Neuronal stem cell (in vitro differentiated cells): ENCODE measurements around the gene CTTNBP2.

Source experiments
- DNase-seq: peaks from one replicate; pipeline ENCODE4 v3.0.0-alpha.2; 2013; ENCODE audit warnings: low spot score
- H2AFZ ChIP-seq: one replicate; pipeline ENCODE4 v1.6.1; 2013; ENCODE audit warnings: mild to moderate bottlenecking, low read length, inconsistent platforms
- H2AK5ac ChIP-seq: 2 replicates; pipeline ENCODE4 v1.6.1; 2013; ENCODE audit warnings: low read depth, mild to moderate bottlenecking, inconsistent platforms, low read length, moderate library complexity, mixed read lengths
- H2BK120ac ChIP-seq: 2 replicates; pipeline ENCODE4 v1.6.1; 2013; ENCODE audit warnings: low read depth, mild to moderate bottlenecking, inconsistent platforms, low read length, moderate library complexity, mixed read lengths
- H2BK12ac ChIP-seq: one replicate; pipeline ENCODE4 v1.6.1; 2013; ENCODE audit warnings: low read length, inconsistent platforms
- H2BK15ac ChIP-seq: 2 replicates; pipeline ENCODE4 v1.6.1; 2013; ENCODE audit warnings: mild to moderate bottlenecking, low read length, inconsistent platforms, mixed read lengths
- H2BK5ac ChIP-seq: one replicate; pipeline ENCODE4 v1.6.1; 2013; ENCODE audit warnings: inconsistent platforms, mild to moderate bottlenecking, low read length, moderate library complexity
- H3K14ac ChIP-seq: one replicate; pipeline ENCODE4 v1.6.1; 2013; ENCODE audit warnings: low read length, inconsistent platforms
- H3K18ac ChIP-seq: 2 replicates; pipeline ENCODE4 v1.6.1; 2013; ENCODE audit warnings: low read length, inconsistent platforms
- H3K23ac ChIP-seq: 2 replicates; pipeline ENCODE4 v1.6.1; 2013; ENCODE audit warnings: low read depth, mild to moderate bottlenecking, mixed read lengths, low read length, inconsistent platforms; ENCODE audit not compliant: poor library complexity
- H3K27ac ChIP-seq: replicated peaks from 3 replicates; pipeline ENCODE4 v1.5.1; 2013; ENCODE audit warnings: low read length, inconsistent platforms
- H3K27me3 ChIP-seq, 3 experiments: 2 replicates each; pipeline ENCODE4 v1.6.1; 2013; ENCODE audit warnings: low read length in 3 of 3, mild to moderate bottlenecking in 2 of 3, inconsistent platforms in 1 of 3, low read depth in 1 of 3, mixed read lengths in 1 of 3, moderate library complexity in 1 of 3; ENCODE audit not compliant: control insufficient read depth in 3 of 3, insufficient read depth in 3 of 3
- H3K36me3 ChIP-seq, 2 donors: replicated peaks in 1 of 2; 2 replicates each; pipeline ENCODE4 v1.6.1; 2013; ENCODE audit warnings: low read length in 2 of 2; ENCODE audit not compliant: control insufficient read depth in 2 of 2, insufficient read depth in 2 of 2
- H3K4ac ChIP-seq: 2 replicates; pipeline ENCODE4 v1.6.1; 2013; ENCODE audit warnings: inconsistent platforms, mild to moderate bottlenecking, low read length, moderate library complexity
- H3K4me1 ChIP-seq, 2 donors: 1 replicate in 1 of 2; 2 replicates in 1 of 2; pipeline ENCODE4 v1.6.1; 2013; ENCODE audit warnings: low read length in 2 of 2, low read depth in 1 of 2; ENCODE audit not compliant: control insufficient read depth in 2 of 2, insufficient read depth in 1 of 2
- H3K4me2 ChIP-seq: one replicate; pipeline ENCODE4 v1.6.1; 2013; ENCODE audit warnings: mild to moderate bottlenecking, low read length, inconsistent platforms; ENCODE audit not compliant: insufficient read depth, poor library complexity, severe bottlenecking
- H3K4me3 ChIP-seq, 2 donors: 2 replicates each; pipeline ENCODE4 v1.5.1; 2013; ENCODE audit warnings: low read length in 2 of 2, mild to moderate bottlenecking in 2 of 2, inconsistent platforms in 1 of 2, moderate library complexity in 1 of 2
- H3K79me1 ChIP-seq: one replicate; pipeline ENCODE4 v1.6.1; 2013; ENCODE audit warnings: low read depth, mild to moderate bottlenecking, inconsistent platforms, low read length, moderate library complexity
- H3K9ac ChIP-seq: one replicate; pipeline ENCODE4 v1.6.1; 2013; ENCODE audit warnings: mild to moderate bottlenecking, low read depth, low read length, inconsistent platforms; ENCODE audit not compliant: poor library complexity
- H3K9me3 ChIP-seq, 2 donors: replicated peaks in 1 of 2; 2 replicates each; pipeline versions ENCODE3 to v1.6.1; 2013; ENCODE audit warnings: low read length in 2 of 2, mild to moderate bottlenecking in 2 of 2, inconsistent platforms in 1 of 2, low read depth in 1 of 2, mixed read lengths in 1 of 2, moderate library complexity in 1 of 2; ENCODE audit not compliant: control insufficient read depth in 2 of 2, insufficient read depth in 1 of 2
- H4K8ac ChIP-seq: one replicate; pipeline ENCODE4 v1.6.1; 2013; ENCODE audit warnings: low read depth, mild to moderate bottlenecking, inconsistent platforms, low read length, moderate library complexity
- H4K91ac ChIP-seq: one replicate; pipeline ENCODE4 v1.6.1; 2013; ENCODE audit warnings: low read length, low read depth, mild to moderate bottlenecking, inconsistent platforms; ENCODE audit not compliant: poor library complexity
- WGBS, 2 donors: extraction: QIAGEN DNeasy Blood & Tissue Kit; methylation state at CpG; one replicate each; pipeline ENCODE4 v1.1.7; 2013; ENCODE audit warnings: missing lambda C conversion rate in 2 of 2, mixed read lengths in 1 of 2; ENCODE audit not compliant: insufficient read length in 2 of 2, insufficient replicate concordance in 1 of 2; ENCODE audit errors: extremely low coverage in 2 of 2; 5-methylcytosine and 5-hydroxymethylcytosine counted together

CTTNBP2 gene

GRCh38 chr7:117777335-117778142 is 95.7 kb downstream of the CTTNBP2 start:
- Histone ChIP-seq H2BK12ac (no peak overlapping the region), H3K4me1 (no peaks in the 10 kb centered on the region), H3K4me3 (no peak overlapping the region), H2BK120ac (no peak overlapping the region), H3K9me3 (no peaks in the 10 kb centered on the region), H2BK5ac (no peak overlapping the region), H3K9ac (no peak overlapping the region), H4K91ac (no peak overlapping the region), H3K18ac (no peak overlapping the region), H3K4me2 (no peak overlapping the region), H2AFZ (no peak overlapping the region), H3K27me3 (no peaks in the 10 kb centered on the region), H3K14ac (no peak overlapping the region), H3K79me1 (no peaks in the 10 kb centered on the region), H2BK15ac (no peak overlapping the region), H3K27ac (no peak overlapping the region), H3K36me3 (peaks cover 0 to 1% of the 10 kb centered on the region in 2 donors), H3K4ac (no peak overlapping the region), H2AK5ac (no peak overlapping the region), H4K8ac (no peak overlapping the region), H3K23ac (no peak overlapping the region)
- no CpG with 5 or more reads among the region's 3 CpGs for WGBS, 2 donors
- no peak for DNase-seq

- H3K23ac ChIP-seq = no peak overlapping the region
- H3K4me1 ChIP-seq = no peaks in the 10 kb centered on the region
- no peak overlapping the region for H3K4me3 ChIP-seq
- no peak overlapping the region for H3K4ac ChIP-seq
- DNase-seq = no peak
- H3K36me3 ChIP-seq = peaks cover 0 to 5% of the 10 kb centered on the region in 2 donors
- no peak overlapping the region for H3K14ac ChIP-seq
- no peak overlapping the region for H2BK120ac ChIP-seq
- H3K4me2 ChIP-seq = no peak overlapping the region
- H3K9me3 ChIP-seq = no peaks in the 10 kb centered on the region
- no peak overlapping the region for H2BK15ac ChIP-seq
- H4K8ac ChIP-seq = no peak overlapping the region
- H2AFZ ChIP-seq = no peak overlapping the region
- H3K18ac ChIP-seq = no peak overlapping the region
- no peak overlapping the region for H4K91ac ChIP-seq
- no peaks in the 10 kb centered on the region for H3K27me3 ChIP-seq
- H2BK5ac ChIP-seq = no peak overlapping the region
- no peaks in the 10 kb centered on the region for H3K79me1 ChIP-seq
- H3K27ac ChIP-seq = no peak overlapping the region
- no peak overlapping the region for H3K9ac ChIP-seq
- no peak overlapping the region for H2BK12ac ChIP-seq
- no peak overlapping the region for H2AK5ac ChIP-seq
Observed at GRCh38 chr7:117776224-117776623, 97.0 kb downstream of the CTTNBP2 start.

- no peak overlapping the region for H3K4me3 ChIP-seq
- no peak overlapping the region for H3K18ac ChIP-seq
- H4K91ac ChIP-seq = no peak overlapping the region
- no peak overlapping the region for H4K8ac ChIP-seq
- no peak overlapping the region for H3K9ac ChIP-seq
- no peak overlapping the region for H2BK15ac ChIP-seq
- H3K14ac ChIP-seq = no peak overlapping the region
- WGBS, 2 donors = no CpG with 5 or more reads among the region's 2 CpGs
- H3K4me2 ChIP-seq = no peak overlapping the region
- H2BK12ac ChIP-seq = no peak overlapping the region
- H3K23ac ChIP-seq = no peak overlapping the region
- H3K27me3 ChIP-seq = no peaks in the 10 kb centered on the region
- no peaks in the 10 kb centered on the region for H3K9me3 ChIP-seq
- no peak overlapping the region for H2BK5ac ChIP-seq
- no peaks in the 10 kb centered on the region for H3K4me1 ChIP-seq
- no peaks in the 10 kb centered on the region for H3K79me1 ChIP-seq
- no peak for DNase-seq
- no peak overlapping the region for H2AFZ ChIP-seq
- H3K4ac ChIP-seq = no peak overlapping the region
- no peak overlapping the region for H2BK120ac ChIP-seq
- H3K36me3 ChIP-seq = peaks cover 0 to 5% of the 10 kb centered on the region in 2 donors
- H3K27ac ChIP-seq = no peak overlapping the region
- no peak overlapping the region for H2AK5ac ChIP-seq
Observed at GRCh38 chr7:117775801-117776200, 97.4 kb downstream of the CTTNBP2 start.

GRCh38 chr7:117774943-117775342 is 98.3 kb downstream of the CTTNBP2 start:
- no peak overlapping the region for H3K9ac ChIP-seq

More at GRCh38 chr7:117774943-117775342, 98.3 kb downstream of the CTTNBP2 start:
- Histone ChIP-seq H3K27me3 (no peaks in the 10 kb centered on the region), H4K91ac (no peak overlapping the region), H4K8ac (no peak overlapping the region), H3K4me2 (no peak overlapping the region), H3K27ac (no peak overlapping the region), H2AFZ (no peak overlapping the region), H2AK5ac (no peak overlapping the region), H3K14ac (no peak overlapping the region), H3K79me1 (no peaks in the 10 kb centered on the region), H3K23ac (no peak overlapping the region), H3K9me3 (no peaks in the 10 kb centered on the region), H3K18ac (no peak overlapping the region), H2BK120ac (no peak overlapping the region), H3K4me3 (no peak overlapping the region), H2BK15ac (no peak overlapping the region), H2BK12ac (no peak overlapping the region), H3K4me1 (no peaks in the 10 kb centered on the region), H2BK5ac (no peak overlapping the region), H3K36me3 (peaks cover 0 to 5% of the 10 kb centered on the region in 2 donors), H3K4ac (no peak overlapping the region)
- DNase-seq = no peak
- no CpG with 5 or more reads among the region's 1 CpG for WGBS, 2 donors
